HCT116 (cell line): ENCODE measurements around the gene MAP3K7CL.

Experiments used
- ATF3 ChIP-seq: IDR thresholded peaks from 2 replicates; pipeline ENCODE4 v1.6.1; 2012
- CTCF ChIP-seq, 3 experiments: fragments of 200-600 bp in 1 of 3; sonication (generic) in 1 of 3; IDR thresholded peaks in 2 of 3; conservative IDR thresholded peaks in 1 of 3; 2 replicates each; pipeline ENCODE4 v1.5.1; 2012 to 2017; ENCODE audit warnings: low read depth in 2 of 3, low read length in 2 of 3, antibody characterized with exemption in 1 of 3, borderline replicate concordance in 1 of 3, control low read depth in 1 of 3, mild to moderate bottlenecking in 1 of 3, mixed read lengths in 1 of 3, mixed run types in 1 of 3, moderate library complexity in 1 of 3; ENCODE audit not compliant: insufficient read depth in 1 of 3
- EZH2 ChIP-seq: fragments of 200-600 bp; sonication (generic); IDR thresholded peaks from 2 replicates; pipeline ENCODE4 v1.6.1; 2017; ENCODE audit warnings: antibody characterized with exemption, mixed run types
- MAX ChIP-seq: IDR thresholded peaks from 2 replicates; pipeline ENCODE4 v1.6.1; 2012
- POLR2A ChIP-seq: IDR thresholded peaks from 2 replicates; pipeline ENCODE4 v1.7.0; 2011; ENCODE audit warnings: borderline replicate concordance; ENCODE audit not compliant: insufficient read depth, insufficient read length; ENCODE audit errors: extremely low read depth
- POLR2AphosphoS5 ChIP-seq: IDR thresholded peaks from 2 replicates; pipeline ENCODE4 v1.6.1; 2011; ENCODE audit warnings: mild to moderate bottlenecking, low read depth, low read length, moderate library complexity
- RAD21 ChIP-seq: IDR thresholded peaks from 2 replicates; pipeline ENCODE4 v1.6.1; 2012; ENCODE audit warnings: low read depth, mild to moderate bottlenecking
- REST ChIP-seq: IDR thresholded peaks from 2 replicates; pipeline ENCODE4 v1.6.1; 2012; ENCODE audit warnings: low read depth
- SIN3A ChIP-seq: IDR thresholded peaks from 2 replicates; pipeline ENCODE4 v1.6.1; 2012; ENCODE audit warnings: low read depth
- ZNF274 ChIP-seq: fragments of 200-500 bp; sonication (Bioruptor generic); IDR thresholded peaks from 2 replicates; pipeline ENCODE4 v1.6.1; 2014; ENCODE audit warnings: mild to moderate bottlenecking, low read depth, low read length, inconsistent platforms

- TF ChIP-seq ATF3 (no peak), CTCF (IDR thresholded peaks at IDR 0.05 in 2 of 3, conservative IDR thresholded peaks at IDR 0.05 in 1 of 3; ENCODE audit: borderline replicate concordance in 1 of 3, insufficient read depth in 1 of 3, low read depth in 2 of 3, low read length in 2 of 3) (no peak), EZH2 (no peak), SIN3A (no peak), POLR2A (no peak), RAD21 (no peak), ZNF274 (no peak), POLR2AphosphoS5 (no peak), REST (no peak), MAX (no peak)
Measured at GRCh38 chr21:29170944-29171343, 40.5 kb downstream of the MAP3K7CL start.
